ENCODE measurements around the gene MAPKAPK5. TPM values are rescaled to one million over a fixed set of nuclear protein-coding genes. Genes with fewer than 3 reads are reported as not detected.

The MAPKAPK5 gene
- total RNA-seq, 1 donor from 2014 or later = 39.4 TPM

- no peaks in the 10 kb centered on the region for H3K27me3 ChIP-seq (ENCODE audit: low read depth)
- no peak overlapping the region for H3K4me3 ChIP-seq
- DNase-seq (no peak), ATAC-seq (no peak)
- no peaks in the 10 kb centered on the region for H3K9me3 ChIP-seq
- H3K4me1 ChIP-seq = peaks cover 32% of the 10 kb centered on the region
- intact Hi-C loops (cut with DNase I) = no loop called here
- H3K36me3 ChIP-seq = peaks cover 12% of the 10 kb centered on the region
- H3K27ac ChIP-seq = no peak overlapping the region
- TF ChIP-seq, protein P1, sequence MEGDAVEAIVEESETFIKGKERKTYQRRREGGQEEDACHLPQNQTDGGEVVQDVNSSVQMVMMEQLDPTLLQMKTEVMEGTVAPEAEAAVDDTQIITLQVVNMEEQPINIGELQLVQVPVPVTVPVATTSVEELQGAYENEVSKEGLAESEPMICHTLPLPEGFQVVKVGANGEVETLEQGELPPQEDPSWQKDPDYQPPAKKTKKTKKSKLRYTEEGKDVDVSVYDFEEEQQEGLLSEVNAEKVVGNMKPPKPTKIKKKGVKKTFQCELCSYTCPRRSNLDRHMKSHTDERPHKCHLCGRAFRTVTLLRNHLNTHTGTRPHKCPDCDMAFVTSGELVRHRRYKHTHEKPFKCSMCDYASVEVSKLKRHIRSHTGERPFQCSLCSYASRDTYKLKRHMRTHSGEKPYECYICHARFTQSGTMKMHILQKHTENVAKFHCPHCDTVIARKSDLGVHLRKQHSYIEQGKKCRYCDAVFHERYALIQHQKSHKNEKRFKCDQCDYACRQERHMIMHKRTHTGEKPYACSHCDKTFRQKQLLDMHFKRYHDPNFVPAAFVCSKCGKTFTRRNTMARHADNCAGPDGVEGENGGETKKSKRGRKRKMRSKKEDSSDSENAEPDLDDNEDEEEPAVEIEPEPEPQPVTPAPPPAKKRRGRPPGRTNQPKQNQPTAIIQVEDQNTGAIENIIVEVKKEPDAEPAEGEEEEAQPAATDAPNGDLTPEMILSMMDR (IDR thresholded peaks at IDR 0.05) = no peak
Observed at GRCh38 chr12:111838353-111838752, 3.7 kb upstream of the MAPKAPK5 start.

- DNase-seq (no peak), ATAC-seq (no peak)
- Histone ChIP-seq H3K4me1 (peaks cover 50% of the 10 kb centered on the region), H3K4me3 (peak overlapping the region; percentile 96), H3K27me3 (ENCODE audit: low read depth) (no peaks in the 10 kb centered on the region), H3K27ac (peak overlapping the region; percentile 99), H3K36me3 (peaks cover 12% of the 10 kb centered on the region), H3K9me3 (no peaks in the 10 kb centered on the region)
- intact Hi-C loops (cut with DNase I) = no loop called here
- TF ChIP-seq, protein P1 (IDR thresholded peaks at IDR 0.05) = no peak
Observed at GRCh38 chr12:111840807-111841206, 1.2 kb upstream of the MAPKAPK5 start.

DNA sequence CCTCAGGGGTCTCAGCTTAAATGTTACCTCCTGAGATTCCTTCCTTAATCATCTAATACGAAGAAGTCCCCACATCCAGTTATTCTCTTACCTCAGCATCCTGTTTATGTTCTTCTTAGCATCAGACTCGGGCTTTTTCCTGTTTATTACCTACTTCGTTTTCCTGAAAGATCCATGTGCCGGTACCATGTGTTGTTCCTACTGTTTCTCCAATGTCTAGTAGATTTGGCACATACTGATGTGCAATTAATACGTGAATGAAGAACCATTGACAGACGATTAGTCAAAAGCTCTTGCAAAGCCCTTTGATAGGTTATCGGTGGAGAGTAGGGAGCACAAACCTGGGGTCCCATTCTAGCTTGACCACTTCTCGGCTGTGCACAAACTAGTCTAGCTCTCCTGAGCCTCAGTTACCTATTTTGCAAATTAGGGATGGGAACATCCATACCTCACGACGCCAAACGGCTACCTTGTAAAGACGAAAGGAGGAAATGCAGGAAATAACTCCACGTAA is 735 bp upstream of the MAPKAPK5 start:
- Histone ChIP-seq H3K4me3 (peak overlapping the region; percentile 96), H3K27ac (peak overlapping the region; percentile 99), H3K36me3 (peaks cover 12% of the 10 kb centered on the region), H3K27me3 (ENCODE audit: low read depth) (no peaks in the 10 kb centered on the region), H3K9me3 (no peaks in the 10 kb centered on the region), H3K4me1 (peaks cover 55% of the 10 kb centered on the region)
- TF ChIP-seq, protein P1 (IDR thresholded peaks at IDR 0.05) = no peak
- DNase-seq (no peak), ATAC-seq (no peak)
- intact Hi-C loops (cut with DNase I) = no loop called here

- Histone ChIP-seq H3K27me3 (ENCODE audit: low read depth) (no peaks in the 10 kb centered on the region), H3K36me3 (peaks cover 12% of the 10 kb centered on the region), H3K9me3 (no peaks in the 10 kb centered on the region), H3K4me3 (peak overlapping the region; percentile 96), H3K27ac (peak overlapping the region; percentile 99), H3K4me1 (peaks cover 55% of the 10 kb centered on the region)
- ATAC-seq = peak; percentile 40 to 44
- intact Hi-C loops (cut with DNase I) = no loop called here
- TF ChIP-seq, protein P1 (IDR thresholded peaks at IDR 0.05) = no peak
- DNase-seq = no peak
Observed at GRCh38 chr12:111842556-111843396, 748 bp downstream of the MAPKAPK5 start.

GRCh38 chr12:111846016-111846415 is 4.0 kb downstream of the MAPKAPK5 start:
- Histone ChIP-seq H3K27me3 (ENCODE audit: low read depth) (no peaks in the 10 kb centered on the region), H3K4me3 (no peak overlapping the region), H3K36me3 (no peaks in the 10 kb centered on the region), H3K4me1 (peaks cover 39% of the 10 kb centered on the region), H3K27ac (no peak overlapping the region), H3K9me3 (no peaks in the 10 kb centered on the region)
- no peak for DNase-seq
- intact Hi-C loops (cut with DNase I) = no loop called here
- TF ChIP-seq, protein P1 (IDR thresholded peaks at IDR 0.05) = no peak
- no peak for ATAC-seq
